ENCODE measurements around the gene EEF2. TPM values are rescaled to one million over a fixed set of nuclear protein-coding genes. Genes with fewer than 3 reads are reported as not detected.

The EEF2 gene
- total RNA-seq, 1 donor from 2014 or later = 2,663 TPM

GRCh38 chr19:4025317-4025716, 40.1 kb upstream of the EEF2 start:
- H3K27ac Mint-ChIP-seq (ENCODE audit: unreplicated experiment) = no peak overlapping the region
- DNase-seq (ENCODE audit: low read depth, low spot score) = no peak
- H3K4me1 Mint-ChIP-seq = no peaks in the 10 kb centered on the region
- no peak overlapping the region for H3K4me3 Mint-ChIP-seq
- peaks cover 7% of the 10 kb centered on the region for H3K36me3 Mint-ChIP-seq (ENCODE audit: low read depth)
- no peaks in the 10 kb centered on the region for H3K9me3 Mint-ChIP-seq
- TF ChIP-seq, protein P1, sequence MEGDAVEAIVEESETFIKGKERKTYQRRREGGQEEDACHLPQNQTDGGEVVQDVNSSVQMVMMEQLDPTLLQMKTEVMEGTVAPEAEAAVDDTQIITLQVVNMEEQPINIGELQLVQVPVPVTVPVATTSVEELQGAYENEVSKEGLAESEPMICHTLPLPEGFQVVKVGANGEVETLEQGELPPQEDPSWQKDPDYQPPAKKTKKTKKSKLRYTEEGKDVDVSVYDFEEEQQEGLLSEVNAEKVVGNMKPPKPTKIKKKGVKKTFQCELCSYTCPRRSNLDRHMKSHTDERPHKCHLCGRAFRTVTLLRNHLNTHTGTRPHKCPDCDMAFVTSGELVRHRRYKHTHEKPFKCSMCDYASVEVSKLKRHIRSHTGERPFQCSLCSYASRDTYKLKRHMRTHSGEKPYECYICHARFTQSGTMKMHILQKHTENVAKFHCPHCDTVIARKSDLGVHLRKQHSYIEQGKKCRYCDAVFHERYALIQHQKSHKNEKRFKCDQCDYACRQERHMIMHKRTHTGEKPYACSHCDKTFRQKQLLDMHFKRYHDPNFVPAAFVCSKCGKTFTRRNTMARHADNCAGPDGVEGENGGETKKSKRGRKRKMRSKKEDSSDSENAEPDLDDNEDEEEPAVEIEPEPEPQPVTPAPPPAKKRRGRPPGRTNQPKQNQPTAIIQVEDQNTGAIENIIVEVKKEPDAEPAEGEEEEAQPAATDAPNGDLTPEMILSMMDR (conservative IDR thresholded peaks at IDR 0.05) = no peak
- H3K27me3 Mint-ChIP-seq (ENCODE audit: low read depth) = no peaks in the 10 kb centered on the region

GRCh38 chr19:4023600-4024398, 38.5 kb upstream of the EEF2 start:
- Mint-ChIP-seq H3K36me3 (ENCODE audit: low read depth) (peaks cover 7% of the 10 kb centered on the region), H3K27me3 (ENCODE audit: low read depth) (no peaks in the 10 kb centered on the region), H3K4me3 (no peak overlapping the region), H3K27ac (ENCODE audit: unreplicated experiment) (peak overlapping the region; percentile 12), H3K9me3 (no peaks in the 10 kb centered on the region), H3K4me1 (no peaks in the 10 kb centered on the region)
- DNase-seq (ENCODE audit: low read depth, low spot score) = no peak
- TF ChIP-seq, protein P1 (conservative IDR thresholded peaks at IDR 0.05) = no peak

DNA sequence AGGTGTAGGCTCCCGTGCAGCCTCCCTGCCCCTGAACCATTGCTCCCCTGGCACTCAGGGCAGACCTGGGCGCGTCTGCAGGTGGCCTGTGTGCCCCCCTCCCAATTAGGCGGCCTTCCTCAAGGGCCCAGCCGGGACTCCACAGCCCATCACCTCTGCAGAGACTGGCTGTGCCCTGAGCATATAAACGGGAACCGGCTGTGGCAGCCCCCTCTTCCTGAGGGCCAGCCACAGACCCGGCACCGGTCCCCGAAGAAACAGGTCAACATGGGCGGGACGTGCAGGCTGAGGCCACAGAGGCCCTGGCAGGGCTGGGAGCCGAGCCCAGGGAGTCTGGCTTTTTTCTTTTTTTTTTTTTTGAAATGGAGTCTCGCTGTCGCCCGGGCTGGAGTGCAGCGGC, 34.3 kb upstream of the EEF2 start:
- Mint-ChIP-seq H3K9me3 (no peaks in the 10 kb centered on the region), H3K4me3 (no peak overlapping the region), H3K36me3 (ENCODE audit: low read depth) (peaks cover 7% of the 10 kb centered on the region), H3K27me3 (ENCODE audit: low read depth) (no peaks in the 10 kb centered on the region), H3K27ac (ENCODE audit: unreplicated experiment) (no peak overlapping the region), H3K4me1 (peaks cover 9% of the 10 kb centered on the region)
- no peak for DNase-seq (ENCODE audit: low read depth, low spot score)
- TF ChIP-seq, protein P1 (conservative IDR thresholded peaks at IDR 0.05) = no peak

DNA sequence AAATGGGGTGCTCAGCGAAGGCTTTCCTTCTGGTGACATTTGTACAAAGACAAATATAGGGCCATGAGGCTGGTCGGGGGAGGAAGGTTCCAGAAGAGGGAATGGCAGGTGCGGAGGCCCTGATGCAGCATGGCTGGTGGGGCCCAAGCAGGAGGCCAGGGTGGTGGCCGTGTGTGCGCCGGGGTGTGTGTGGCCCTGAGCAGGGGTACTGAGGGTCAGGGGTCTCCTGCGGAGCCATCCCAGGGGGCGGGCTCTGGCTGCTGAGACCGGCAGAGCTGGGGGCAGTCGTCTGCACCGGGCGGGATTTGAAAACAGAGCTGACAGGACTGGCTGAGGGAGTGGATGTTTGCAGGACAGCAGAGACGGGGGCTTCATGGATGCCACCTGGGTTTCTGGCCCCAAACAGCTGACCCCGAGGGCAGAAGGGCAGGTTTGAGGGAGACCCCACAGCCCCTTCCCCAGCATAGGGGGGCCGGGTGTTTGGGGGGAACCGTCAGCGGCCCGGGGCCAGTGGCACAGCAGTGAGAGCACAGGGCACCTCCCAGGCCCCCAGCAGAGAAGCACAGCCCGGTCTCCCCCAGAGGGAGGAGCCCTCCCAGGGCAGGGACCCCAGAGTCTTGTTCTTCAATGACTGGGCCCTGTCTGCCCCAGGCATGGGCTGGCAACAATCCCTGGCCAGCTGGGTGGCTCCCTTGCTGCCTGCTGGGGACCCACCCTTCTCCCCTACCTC, 33.7 kb upstream of the EEF2 start:
- Mint-ChIP-seq H3K4me1 (peaks cover 9% of the 10 kb centered on the region), H3K9me3 (no peaks in the 10 kb centered on the region), H3K36me3 (ENCODE audit: low read depth) (peaks cover 7% of the 10 kb centered on the region), H3K27me3 (ENCODE audit: low read depth) (no peaks in the 10 kb centered on the region), H3K4me3 (no peak overlapping the region), H3K27ac (ENCODE audit: unreplicated experiment) (peak overlapping the region; percentile 67)
- TF ChIP-seq, protein P1 (conservative IDR thresholded peaks at IDR 0.05) = no peak
- no peak for DNase-seq (ENCODE audit: low read depth, low spot score)

GRCh38 chr19:4018140-4018613, 32.9 kb upstream of the EEF2 start:
- H3K4me1 Mint-ChIP-seq = peaks cover 9% of the 10 kb centered on the region
- TF ChIP-seq, protein P1 (conservative IDR thresholded peaks at IDR 0.05) = no peak
- no peak for DNase-seq (ENCODE audit: low read depth, low spot score)
- peaks cover 7% of the 10 kb centered on the region for H3K36me3 Mint-ChIP-seq (ENCODE audit: low read depth)
- H3K27ac Mint-ChIP-seq (ENCODE audit: unreplicated experiment) = peak overlapping the region; percentile 35
- H3K27me3 Mint-ChIP-seq (ENCODE audit: low read depth) = no peaks in the 10 kb centered on the region
- H3K9me3 Mint-ChIP-seq = no peaks in the 10 kb centered on the region
- no peak overlapping the region for H3K4me3 Mint-ChIP-seq
